Cortex of kidney (tissue), 1 donor: Measurements from ENCODE around the gene BANF2.
"Not testable (repeated sequence)": the region's sequence is repeated elsewhere in the genome, so short reads cannot be mapped to it uniquely, and the experiment has no call there.

Source experiments
- DNase-seq: peaks from one replicate; lab custom pipeline; 2025; lab: John Stamatoyannopoulos, UW

BANF2 gene

DNA sequence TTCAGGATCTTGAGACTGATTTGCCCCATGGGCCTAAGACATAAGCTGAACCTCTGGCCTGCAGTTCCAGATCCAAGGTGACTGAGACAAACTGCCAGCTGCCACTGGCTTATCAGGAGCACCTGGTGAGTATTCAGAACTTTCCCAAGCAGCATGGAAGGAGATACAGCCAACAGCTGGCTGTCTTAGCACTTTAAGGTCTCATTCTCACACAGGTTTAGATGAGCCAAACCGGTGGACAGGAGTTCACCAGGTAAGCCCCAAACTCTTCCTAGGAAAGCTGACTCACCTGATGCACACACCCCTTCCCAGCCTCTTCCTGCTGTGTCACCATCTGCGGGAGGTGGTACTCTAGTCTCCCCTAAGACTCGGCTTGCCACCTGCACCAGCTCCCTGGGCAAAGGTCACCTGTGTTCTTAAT is at the start of gene BANF2:
Gene BANF2 (plus strand): TSS at position 36 of the 421 bp plus-strand sequence. CDS start 25,060 bp downstream, outside the sequence.
- DNase-seq: no peak

DNA sequence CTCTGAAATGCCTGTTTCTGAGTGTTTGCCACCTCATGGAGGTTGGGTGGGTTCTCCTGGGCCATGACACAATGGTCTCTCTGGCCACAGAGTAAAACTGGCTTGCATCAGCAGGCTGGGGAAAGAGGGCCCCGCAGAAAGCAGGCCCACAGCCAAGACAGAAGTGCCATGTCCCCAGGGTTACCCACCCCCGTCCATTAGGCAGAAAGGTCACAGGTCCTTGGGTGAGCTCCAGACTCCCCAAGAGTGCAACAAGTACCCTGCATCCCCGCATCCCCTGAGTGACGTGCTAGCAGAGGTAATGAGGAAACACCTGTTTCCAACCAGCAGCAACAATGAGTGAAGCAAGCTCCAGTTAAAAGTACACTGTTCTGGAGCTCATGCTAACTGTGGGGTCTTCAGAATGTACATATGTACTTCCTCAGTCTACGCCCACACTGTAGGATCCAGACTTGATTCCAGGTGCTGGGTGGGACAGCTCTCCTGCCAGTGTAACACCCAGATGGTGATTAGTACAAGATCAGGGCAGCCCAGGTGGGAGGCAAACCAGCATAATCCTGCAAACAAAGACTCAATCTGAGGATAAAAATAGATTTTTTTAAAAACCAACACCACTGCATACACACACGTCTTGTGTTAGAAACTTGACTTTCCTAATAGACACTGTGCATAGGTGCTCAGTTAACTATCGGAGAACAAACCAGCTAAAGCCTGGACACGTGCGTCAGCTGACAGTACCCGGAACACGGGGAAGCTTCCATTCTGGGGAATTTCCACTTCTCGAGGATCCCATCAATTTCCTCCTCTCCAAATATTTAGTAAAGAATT is 49.3 kb upstream of the BANF2 start:
- no peak for DNase-seq

DNA sequence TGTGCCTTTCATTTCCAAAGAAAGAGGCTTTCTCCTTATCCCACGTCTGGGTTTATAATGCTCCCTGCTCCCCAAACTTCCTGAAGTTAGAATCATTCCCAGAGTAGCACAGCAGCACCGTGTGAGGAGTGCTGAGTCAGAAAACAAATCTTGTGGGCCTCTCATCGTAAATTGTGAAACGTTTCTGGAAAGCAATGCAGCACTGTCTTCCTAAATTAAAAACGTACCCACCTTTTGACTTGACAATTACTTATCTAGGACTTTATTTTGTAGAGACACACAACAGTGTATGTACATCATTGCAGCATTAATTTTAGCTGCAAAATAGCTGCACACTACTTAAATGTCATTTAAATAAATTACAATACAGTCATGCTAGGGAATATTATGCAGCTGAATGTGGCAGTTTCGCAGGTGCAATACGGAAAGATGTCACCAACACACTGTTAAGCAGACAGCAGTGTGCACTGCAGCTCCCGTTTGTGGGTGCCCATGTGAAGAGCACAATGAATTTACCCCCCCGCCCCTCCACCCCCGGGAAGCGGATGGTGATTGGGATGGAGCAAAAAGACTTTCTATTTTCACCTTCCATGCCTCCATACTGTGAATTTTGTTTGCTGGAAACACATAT is 48.5 kb upstream of the BANF2 start:
- no peak for DNase-seq

DNA sequence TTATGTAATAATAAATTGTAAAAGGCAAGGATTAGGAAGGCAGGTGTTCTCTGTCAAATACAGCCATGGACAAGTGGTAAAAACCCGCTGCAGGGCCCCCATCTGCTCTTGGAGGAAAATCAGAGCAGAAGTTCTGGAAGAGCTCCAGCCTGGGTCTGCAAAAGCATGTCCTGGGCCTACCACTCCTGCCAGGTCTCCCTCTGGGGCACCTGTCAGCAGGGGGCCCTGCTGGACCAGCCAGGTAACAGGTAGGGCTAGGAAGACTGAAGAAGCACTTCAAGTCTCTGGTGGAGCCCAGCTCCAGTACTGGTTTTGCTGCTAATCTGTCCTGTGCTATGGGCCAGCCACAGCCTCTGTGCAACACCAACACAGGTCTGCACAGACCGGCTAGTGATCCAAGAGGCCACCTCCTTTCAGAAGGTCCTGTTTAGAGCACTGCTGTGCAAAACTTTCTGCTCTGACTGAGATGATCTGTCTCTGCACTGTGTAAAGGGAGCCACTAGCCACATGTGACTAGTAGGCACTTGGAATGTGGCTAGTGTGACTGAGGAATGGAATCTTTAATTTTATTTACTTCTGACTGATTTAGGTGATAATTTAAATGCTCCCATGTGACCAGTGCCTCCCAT is 47.9 kb upstream of the BANF2 start:
- DNase-seq: no peak

DNA sequence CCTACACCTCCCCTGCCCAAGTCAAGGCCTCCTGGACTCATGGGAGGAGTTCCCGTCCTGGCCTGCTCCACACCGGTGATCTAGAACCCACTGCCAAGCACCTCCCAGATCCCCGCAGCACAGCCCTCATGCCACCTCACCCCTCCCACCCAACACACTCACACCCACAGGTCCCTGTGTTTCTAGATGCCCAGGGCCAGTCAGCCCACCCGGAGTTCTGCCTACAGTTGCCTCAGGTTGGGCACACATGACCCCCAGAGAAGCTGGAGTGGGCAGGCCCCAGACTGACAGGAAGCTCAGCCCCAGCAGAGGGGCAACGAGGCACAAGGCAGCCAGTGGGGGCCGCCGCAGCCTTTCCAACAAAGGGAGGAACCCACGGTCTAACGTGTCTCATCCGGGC is 47.4 kb upstream of the BANF2 start:
- no peak for DNase-seq

DNA sequence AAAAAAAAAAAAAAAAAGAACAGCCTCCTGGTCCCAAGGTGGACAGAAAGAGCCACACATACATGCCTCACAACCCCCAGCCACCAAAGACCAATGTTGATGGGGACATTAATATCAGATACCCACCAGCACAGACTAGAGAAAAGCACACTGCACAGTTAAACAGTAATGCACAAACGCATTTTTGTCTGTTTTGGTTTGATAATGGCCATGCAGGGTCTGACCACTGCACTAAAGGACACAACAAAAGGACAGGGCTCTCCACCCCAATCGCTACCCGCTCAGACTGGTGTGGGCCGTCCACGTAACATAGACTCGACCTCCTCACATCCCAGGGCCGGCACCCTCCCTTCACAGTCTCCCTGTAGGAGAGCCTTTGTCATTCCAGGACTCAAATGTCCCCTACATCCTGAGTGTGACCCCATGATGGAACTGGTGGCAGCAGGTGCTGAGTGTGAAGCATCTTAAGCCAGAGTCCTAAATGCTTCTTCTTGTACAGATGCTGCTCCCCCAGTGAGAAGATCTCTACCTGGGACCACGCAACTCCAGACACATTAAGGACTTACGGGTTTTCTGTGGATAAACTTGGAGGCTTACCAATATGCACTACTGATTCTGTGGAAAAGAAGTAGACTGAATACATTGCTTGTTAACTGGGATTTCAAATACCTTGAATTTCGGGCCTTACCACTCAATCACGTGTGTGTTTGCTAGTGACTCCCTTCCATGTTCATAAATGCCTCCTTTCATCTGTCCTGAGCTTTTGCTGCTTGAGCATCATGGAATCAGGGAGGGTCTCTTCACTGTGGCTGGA is 45.7 kb upstream of the BANF2 start:
- no peak for DNase-seq

DNA sequence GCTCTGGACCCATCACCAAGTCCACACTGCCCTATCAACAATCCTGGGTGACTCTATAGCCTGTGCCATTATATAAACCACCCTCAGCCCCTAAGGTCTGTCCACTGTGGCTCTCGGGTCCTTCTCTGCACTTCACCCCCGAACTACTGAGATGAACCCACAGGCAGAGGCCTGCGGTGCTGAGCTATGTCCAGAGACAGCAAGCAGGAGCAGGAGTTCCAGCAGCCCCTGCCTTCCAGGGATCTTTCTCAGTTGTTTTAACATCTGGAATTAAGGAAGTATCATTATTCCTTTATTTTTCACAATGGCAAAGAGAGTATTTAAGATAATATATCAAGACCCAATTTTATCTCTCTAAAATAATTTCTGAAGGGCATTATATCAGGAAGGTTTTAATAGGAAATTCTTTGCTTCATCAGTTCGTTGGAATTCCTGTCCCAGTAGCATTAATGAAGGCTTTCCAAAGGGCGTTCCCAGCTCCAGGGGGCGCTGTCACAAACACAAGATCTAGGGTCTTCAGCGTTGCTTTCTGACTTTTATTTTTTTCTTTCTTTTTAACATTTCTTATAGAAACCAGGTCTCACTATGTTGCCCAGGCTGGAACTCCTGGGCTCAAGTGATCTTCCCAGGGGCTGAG is 45.0 kb upstream of the BANF2 start:
- no peak for DNase-seq

DNA sequence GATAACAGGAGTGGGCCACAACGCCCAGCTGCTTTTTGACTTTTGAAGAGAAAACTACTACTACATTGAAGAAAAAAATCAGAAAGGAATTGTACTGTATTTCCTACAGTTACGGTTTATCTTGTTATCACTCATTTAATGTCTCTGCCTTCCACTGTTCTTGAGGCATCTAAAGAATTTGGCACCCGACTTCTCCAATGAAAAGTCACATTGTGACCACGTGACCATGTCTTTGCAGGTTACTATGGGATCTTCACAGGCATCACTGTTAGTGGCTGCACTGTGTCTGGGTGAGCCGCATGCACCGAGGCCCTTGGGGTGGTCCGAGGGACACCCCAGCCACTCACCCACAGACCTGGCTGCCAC is 44.5 kb upstream of the BANF2 start:
- DNase-seq: no peak

DNA sequence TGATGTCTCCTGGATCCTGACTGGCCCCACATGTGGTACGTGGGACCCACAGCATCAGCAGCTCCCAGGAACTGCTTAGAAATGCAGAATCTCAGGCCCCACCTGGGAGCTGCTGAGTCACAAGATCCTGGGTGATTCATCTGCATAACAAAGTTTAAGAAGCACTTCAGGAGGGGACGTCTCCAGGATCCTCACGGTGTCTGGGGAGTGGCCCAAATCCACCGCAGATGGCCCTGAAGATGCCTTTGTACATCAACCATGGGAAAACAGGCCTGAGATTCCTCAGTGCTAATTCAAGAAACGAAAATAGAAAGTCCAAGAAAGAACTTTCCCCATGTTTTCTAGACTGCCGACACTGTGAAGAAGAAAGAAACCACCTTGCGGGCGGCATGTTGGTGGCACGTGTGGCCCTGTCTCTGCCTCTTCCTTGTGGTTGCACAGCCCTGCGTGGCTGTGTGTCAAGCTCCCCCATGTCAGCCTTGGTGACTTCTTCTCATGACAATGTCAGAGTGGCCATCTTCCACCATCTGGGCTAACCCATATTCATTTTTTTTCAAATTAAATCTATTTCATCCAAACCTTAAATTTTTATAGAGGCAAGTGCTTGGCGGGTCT is 43.8 kb upstream of the BANF2 start:
- no peak for DNase-seq

DNA sequence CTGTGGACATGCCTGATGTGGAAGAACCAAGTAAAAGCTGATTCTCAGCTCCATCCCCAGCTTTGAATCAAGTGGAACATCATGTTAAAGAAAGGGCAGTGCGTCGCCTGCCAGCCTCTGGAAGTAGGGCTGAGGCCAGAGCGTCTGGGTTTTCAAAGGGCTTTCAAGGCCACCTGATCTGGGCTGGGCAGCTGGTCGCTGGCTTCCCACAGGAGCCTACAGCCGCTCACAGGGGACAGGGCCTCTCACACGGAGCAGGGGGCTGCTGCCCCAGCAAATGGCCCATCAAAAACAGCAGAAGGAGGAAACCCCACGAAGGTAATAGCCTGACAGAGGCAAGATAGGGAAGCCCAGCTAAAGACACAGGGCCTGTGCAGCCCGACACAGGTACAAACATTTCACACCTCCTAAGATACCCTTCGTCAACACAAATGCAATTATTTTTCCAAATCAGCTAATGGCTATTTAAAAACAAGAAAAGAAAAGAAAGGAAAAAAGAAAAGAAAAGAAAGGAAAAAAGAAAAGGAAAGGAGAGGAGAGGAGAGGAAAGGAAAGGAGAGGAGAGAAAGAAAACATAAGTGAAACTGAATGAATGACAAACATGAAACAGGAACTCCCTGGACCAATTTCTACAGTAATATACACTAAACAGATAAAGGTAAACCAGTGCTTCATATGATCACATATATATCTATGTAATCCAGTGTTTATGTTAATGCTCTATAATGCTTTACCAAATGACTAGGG is 42.5 kb upstream of the BANF2 start:
- no peak for DNase-seq

DNA sequence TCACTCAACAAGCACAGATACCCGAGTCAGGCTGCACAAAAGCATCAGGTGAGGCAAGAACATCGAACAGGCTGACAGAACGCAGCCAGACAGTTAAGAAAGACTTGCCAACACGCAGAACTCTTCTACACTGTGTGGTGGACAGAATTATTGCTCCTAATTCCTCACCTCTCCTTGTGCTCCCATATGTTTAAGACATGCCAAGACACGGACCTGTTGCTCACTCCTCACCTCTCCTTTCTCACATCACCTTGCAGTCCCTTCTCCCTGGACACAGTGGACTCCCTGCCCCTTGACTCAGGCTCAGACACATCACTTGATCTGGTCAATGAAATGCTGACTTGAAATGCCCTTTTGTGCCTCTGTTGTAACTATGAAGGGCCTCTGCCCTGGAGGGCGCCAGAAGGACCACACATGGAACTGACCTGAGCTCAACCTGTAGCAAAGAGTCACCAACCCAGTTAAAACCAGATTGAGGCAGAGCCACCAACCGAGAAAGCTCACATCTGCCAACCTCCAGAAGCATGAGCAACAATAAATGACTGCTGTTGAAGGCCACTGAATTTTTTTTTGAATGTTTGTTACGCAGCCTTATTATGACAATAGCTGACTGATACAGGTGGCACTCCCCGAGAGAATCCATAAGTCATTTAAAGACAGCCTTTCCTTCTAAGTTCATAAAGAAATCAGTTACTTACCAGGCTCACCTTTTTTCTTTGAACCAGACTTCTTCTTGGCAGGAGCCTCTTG is 41.7 kb upstream of the BANF2 start:
- DNase-seq: no peak

DNA sequence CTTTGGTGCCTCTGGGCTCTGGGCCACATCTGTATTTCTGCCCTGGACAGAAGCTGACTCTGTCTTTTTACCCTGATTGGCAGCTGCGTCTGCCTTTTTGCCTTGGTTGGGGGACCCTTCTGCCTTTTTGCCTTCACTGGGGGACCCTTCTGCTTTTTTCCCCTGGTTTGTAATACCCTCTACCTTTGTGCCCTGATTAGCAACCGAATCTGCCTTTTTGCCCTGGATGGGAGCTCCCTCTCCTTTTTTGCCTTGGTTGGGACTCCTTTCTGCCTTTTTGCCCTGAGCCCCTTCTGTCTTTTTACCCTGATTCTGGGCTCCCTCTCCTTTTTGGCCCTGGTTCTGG is 41.1 kb upstream of the BANF2 start:
- DNase-seq: no peak

DNA sequence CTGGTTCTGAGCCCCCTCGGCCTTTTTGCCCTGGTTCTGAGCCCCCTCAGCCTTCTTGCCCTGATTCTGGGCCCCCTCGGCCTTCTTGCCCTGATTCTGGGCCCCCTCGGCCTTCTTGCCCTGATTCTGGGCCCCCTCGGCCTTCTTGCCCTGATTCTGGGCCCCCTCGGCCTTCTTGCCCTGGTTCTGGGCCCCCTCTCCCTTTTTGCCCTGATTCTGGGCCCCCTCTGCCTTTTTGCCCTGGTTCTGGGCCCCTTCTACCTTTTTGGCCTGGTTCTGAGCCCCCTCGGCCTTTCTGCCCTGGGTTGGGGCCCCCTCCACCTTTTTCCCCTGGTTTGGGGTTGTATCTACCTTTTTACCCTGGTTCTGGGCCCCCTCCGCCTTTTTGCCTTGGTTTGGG is 40.4 kb upstream of the BANF2 start:
- DNase-seq: not testable (repeated sequence)

DNA sequence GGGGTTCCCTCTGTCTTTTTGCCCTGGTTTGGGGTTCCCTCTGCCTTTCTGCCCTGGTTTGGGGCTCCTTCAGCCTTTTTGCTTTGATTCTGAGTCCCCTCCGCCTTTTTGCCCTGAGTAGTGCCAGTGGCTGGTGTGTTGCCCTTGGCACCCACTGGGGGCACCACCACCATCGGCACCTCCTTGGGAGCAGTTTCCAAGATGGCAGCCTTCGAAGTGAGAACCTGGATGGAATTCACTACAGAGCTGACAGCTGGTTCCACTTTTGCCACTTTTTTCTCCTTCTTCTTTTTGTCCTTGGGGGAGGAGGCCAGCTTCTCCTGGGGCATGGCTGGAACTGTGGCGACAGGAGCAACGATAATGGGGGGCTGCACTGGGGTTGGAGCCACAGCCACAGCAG is 40.0 kb upstream of the BANF2 start:
- no peak for DNase-seq

DNA sequence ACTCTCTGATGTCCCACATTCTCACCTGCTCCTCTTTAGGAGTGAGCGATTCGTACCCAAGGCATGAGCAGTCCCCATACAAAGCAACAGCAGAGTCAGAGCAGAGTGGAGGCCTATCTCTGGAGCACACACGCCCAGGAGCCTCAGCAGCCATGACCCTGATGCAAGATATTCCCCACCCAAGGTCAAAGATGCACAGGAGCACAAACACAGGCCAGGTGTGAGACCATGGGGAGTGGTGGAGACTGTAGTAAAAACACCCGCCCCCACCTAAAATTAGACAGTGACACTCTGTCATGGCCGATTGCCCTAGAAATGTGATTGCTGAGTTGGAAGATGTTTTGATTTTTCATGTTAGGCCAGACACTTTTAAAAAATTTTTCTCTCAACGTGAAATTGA is 39.1 kb upstream of the BANF2 start:
- no peak for DNase-seq

DNA sequence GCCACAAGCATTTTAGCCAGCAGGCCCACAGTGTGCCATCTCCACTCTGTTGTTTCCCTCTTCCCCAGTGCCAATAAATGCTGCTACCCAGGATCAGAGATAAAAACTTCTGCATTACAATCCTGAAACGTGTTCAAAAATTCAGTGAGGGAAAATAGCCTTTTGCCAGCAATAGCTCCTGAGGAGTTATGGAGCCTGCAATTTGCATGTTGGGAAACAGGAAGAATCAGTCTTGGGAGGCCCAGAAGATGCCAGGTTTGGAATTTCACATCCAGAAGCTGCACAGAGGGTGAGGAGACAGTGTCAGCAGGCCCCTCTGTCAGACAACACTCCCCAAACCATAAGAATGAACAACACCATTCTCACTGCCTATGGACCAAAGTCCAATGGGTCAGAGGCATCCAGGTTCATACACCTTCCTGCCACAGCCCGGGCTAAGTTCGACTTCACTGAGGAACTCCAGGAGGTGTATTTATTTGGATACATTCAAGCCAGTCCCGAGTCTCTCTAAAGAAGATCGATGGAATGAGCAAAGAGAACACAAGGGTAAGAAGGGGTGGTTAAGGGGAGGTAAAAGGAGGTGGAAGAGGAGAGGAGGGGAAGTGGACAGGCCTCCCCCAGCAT is 38.5 kb upstream of the BANF2 start:
- DNase-seq: no peak

DNA sequence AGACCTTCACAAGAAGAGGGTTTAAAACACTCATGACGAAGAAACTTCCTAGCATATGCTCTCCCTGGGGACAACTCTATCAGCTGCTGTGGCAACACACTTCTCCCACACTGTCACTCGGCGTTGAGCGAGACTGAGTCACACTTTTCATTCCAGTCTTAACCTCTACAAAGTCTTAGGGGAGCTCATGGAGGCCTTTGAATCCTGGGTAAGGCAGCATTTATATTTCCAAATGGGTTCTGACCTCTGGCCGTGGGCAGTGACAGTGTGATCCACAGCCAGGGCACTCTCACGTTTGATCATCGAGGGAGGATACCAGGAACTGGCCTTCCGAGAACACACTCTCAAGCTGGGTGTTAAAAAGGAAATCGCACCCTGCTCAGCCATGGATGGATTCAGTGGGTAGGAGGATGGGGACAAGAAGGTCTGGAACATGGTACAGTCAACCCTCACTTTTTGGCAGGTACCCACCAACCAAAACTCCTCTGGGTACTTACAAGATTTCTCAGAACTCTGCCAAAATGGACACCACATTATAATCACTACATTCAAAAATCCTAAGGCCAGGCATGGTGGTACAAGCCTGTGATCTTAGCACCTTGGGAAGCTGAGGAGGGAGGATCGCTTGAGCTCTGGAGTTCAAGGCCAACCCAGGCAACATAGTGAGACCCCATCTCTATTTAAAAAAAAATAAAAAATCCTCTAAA is 37.3 kb upstream of the BANF2 start:
- DNase-seq: no peak

DNA sequence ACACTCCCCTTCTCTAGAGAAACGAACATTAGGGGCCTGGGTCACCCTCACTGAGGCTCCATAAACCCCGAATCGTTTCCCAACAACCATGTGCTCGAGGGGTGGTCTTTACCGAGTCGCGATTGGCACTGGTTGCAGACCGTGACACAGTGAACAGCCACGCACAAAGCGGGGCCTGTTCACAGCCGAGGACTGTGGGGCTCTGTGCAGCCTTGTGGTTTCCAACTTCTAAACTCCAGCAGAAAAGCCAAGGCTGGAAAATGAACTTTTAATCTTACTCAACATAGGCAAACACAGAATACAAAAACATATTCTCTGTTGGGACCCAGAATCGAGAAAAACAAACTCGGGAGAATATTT is 36.7 kb upstream of the BANF2 start:
- DNase-seq: no peak

DNA sequence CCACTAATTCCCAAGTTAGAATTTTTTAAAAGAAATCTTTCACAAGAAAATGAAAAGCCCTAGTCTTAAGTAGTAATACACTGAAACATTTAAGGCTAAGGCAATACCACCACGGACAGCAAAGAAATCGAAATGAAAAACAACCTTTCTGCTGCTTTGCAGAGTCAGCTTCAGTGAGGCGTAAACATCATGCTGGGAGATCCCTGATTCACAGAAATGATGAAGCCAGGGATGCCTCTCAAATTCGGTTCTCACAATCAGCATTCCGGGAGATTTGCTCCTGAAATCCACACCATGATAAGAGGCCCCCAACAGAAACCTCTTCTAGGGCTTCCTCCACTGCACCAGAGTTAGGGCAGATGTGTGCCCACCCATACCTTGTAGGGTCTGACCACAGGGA is 36.3 kb upstream of the BANF2 start:
- no peak for DNase-seq
